Activated CD4-positive, CD25-positive, alpha-beta regulatory T cell (primary cell): ENCODE data around the gene CBR3.

Experiments
- DNase-seq, 4 experiments: peaks; one replicate each; lab custom pipeline; 2025; lab: John Stamatoyannopoulos, UW

The CBR3 gene

DNA sequence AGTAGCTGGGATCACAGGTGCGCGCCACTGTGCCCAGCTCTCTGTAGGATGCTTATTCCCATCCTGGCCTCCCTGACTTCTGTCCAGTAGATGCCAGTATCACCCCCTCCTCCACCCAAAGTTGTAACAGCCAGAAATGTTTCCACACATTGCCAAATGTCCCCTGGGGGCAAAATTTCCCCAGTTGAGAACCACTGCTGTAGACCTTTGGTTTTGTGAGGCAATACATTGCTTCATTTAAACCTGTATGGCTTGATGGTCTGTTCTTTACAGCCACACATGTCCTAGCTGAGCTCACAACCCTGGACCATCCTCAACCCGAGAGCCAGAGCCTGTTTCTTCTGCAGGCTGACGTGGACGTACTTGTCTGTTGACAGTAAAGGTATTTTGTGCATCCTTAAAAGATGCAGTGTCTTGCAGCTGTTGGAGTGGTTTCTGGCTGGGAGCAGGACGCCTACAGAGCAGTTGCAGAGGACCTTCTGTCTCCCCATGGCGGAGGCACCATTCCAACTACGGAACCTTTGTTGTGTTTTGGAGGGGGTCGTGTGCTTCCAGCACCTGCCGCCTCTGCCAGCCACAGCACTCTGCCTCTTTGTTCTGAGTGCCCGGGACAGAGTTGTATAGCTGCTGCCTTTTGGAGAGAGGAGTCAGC, 48.4 kb downstream of the CBR3 start:
- DNase-seq = no peak

GRCh38 chr21:36184545-36184944, 49.7 kb downstream of the CBR3 start:
- DNase-seq = no peak

- DNase-seq = no peak
These were observed 50.6 kb downstream of the CBR3 start for GRCh38 chr21:36185523-36185922.

- DNase-seq = no peak
These were observed 51.2 kb downstream of the CBR3 start for GRCh38 chr21:36186081-36186480.

- DNase-seq = no peak
These were observed 51.9 kb downstream of the CBR3 start for GRCh38 chr21:36186506-36187399.

DNA sequence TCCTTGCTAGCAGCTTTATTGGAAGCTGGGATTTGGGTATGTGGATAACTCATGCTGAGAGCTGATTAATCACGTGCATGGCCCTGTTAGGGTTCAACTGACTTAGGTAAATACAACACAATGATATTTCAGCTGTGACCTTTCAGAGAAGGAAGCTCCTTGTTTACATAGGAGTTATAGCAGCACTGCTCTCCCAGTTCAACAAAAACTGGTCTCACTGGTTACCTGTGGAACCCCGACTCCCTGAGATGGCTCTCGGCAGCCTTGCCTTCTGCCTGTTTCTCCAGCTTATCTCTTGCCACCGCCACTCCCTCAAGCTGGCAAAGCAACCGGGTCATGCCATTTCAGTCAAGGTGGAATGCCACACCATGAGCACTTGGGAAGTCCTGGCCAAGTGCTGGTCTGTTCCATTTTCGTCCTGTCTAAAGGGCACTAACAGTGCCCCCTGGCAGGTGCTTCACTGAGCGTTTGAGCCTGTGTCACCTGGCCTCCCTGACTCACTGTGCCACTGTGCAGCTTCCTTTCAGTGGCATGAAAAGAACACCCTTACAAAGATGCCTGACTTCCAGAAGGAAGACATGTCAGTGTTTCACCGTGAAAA, 53.3 kb downstream of the CBR3 start:
- no peak for DNase-seq

GRCh38 chr21:36188937-36189336, 54.1 kb downstream of the CBR3 start:
- no peak for DNase-seq

DNA sequence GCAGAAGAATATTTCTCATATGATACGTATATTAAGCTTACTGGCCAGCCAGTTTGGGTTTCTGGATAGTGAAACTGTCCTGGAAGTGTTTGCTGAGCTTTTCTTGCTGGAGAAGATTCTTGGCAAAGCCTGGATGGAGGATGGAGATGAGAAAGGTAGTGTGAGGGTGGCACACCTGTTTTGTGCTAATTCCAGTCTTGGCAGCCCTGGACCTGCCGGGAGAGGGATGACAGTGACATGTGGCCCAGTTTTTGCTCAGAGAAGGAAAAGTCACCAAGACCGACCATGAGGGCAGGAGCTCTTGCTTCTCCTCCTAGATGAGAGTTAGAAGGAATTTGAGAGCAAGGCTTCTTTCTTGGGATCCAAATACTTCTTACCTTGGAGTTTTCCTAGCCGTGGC, 55.9 kb downstream of the CBR3 start:
- DNase-seq = no peak

GRCh38 chr21:36193200-36193599, 58.3 kb downstream of the CBR3 start:
- no peak for DNase-seq

GRCh38 chr21:36194024-36194423, 59.1 kb downstream of the CBR3 start:
- no peak for DNase-seq

GRCh38 chr21:36195613-36196012, 60.7 kb downstream of the CBR3 start:
- no peak for DNase-seq
